RWPE1 (cell line): ENCODE measurements around the gene FCRL6.

ENCODE experiments used
- CTCF ChIA-PET: fragments of 350-600 bp; sonication (Branson Sonifier 250); formaldehyde crosslinking; extraction: SDS; loops from one replicate; lab custom pipeline; 2021; lab: Yijun Ruan, JAX
- POLR2A ChIA-PET: fragments of 400-600 bp; formaldehyde crosslinking; extraction: SDS; loops from one replicate; lab custom pipeline; 2020; ENCODE audit warnings: antibody characterized with exemption; ENCODE audit not compliant: low non-redundant PET; lab: Yijun Ruan, JAX
- DNase-seq: peaks from one replicate; pipeline ENCODE4 v3.0.0; 2012; ENCODE audit warnings: low spot score
- H3K27ac ChIP-seq: fragments of 450-650 bp; 2 replicates; pipeline ENCODE4 v1.5.1; 2017
- TF ChIP-seq, protein P1 (sequence below): fragments of 450-650 bp; conservative IDR thresholded peaks from 2 replicates; pipeline ENCODE4 v1.5.1; 2017; ENCODE audit warnings: low read depth, mild to moderate bottlenecking

Gene FCRL6

GRCh38 chr1:159804924-159805323 lies 2.8 kb downstream of the FCRL6 start:
- ChIA-PET POLR2A (no interaction called here), CTCF (interaction anchor here (0.9 to 1.2 kb wide), 2 partner anchors 8 to 25 kb away, joined by 3 to 5 read pairs; no protein-coding TSS in a partner anchor)
- no peak overlapping the region for H3K27ac ChIP-seq
- peak; percentile 24 for DNase-seq
- TF ChIP-seq, protein P1, sequence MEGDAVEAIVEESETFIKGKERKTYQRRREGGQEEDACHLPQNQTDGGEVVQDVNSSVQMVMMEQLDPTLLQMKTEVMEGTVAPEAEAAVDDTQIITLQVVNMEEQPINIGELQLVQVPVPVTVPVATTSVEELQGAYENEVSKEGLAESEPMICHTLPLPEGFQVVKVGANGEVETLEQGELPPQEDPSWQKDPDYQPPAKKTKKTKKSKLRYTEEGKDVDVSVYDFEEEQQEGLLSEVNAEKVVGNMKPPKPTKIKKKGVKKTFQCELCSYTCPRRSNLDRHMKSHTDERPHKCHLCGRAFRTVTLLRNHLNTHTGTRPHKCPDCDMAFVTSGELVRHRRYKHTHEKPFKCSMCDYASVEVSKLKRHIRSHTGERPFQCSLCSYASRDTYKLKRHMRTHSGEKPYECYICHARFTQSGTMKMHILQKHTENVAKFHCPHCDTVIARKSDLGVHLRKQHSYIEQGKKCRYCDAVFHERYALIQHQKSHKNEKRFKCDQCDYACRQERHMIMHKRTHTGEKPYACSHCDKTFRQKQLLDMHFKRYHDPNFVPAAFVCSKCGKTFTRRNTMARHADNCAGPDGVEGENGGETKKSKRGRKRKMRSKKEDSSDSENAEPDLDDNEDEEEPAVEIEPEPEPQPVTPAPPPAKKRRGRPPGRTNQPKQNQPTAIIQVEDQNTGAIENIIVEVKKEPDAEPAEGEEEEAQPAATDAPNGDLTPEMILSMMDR = no peak

DNA sequence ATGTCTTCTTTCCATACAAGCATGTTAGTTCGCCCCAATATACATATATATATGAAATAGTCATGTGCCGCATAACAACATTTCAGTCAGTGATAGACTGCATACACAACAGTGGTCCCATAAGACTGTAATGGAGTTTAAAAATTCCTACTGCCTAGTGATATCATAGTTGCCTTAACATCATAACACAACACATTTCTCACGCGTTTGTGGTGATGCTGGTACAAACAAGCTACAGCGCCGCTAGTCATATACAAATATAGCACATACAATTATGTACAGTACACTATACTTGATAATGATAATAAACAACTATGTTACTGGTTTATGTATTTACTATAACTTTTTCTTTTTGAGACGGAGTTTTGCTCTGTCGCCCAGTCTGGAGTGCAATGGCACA lies 13.8 kb downstream of the FCRL6 start:
- ChIA-PET CTCF (no interaction called here), POLR2A (no interaction called here)
- no peak overlapping the region for H3K27ac ChIP-seq
- TF ChIP-seq, protein P1 = no peak
- no peak for DNase-seq

DNA sequence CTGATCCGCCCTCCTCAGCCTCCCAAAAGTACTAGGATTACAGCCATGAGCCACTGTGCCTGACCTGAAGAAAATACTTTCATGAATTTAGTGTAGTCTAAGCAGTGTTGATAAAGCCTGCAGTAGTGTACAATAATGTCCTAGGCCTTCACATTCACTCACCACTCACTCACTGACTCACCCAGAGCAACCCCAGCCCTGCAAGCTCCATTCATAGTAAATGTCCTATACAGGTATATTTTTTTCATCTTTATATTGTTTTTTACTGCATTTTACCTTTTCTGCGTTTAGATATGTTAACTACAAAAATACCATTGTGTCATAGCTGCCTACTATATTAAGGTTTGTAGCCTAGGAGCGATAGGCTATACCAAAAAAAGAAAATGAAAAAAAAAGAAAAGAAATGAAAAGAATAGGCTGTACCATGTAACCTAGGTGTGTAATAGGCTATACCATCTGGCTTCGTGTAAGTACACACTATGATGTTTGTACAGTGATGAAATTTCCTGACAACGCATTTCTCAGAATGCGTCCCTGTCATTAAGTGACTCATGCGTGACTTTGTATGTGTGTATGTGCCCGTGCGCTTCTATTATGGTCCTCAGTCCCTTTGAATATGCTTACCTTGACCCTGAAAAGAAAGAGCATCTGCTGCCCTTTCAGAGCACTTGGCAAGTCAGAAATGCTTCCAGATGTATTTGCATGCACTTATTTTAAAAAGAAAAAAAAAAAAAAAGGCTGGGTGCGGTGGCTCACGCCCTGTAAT lies 15.3 kb downstream of the FCRL6 start:
- TF ChIP-seq, protein P1 = no peak
- peak; percentile 5 for DNase-seq
- H3K27ac ChIP-seq = 0 out of 2 replicates have a peak overlapping the region, but pooled peaks have one; percentile 30
- ChIA-PET CTCF (interaction anchor here (1.1 kb wide), 1 partner anchor 18 kb away, joined by 4 read pairs; no protein-coding TSS in a partner anchor), POLR2A (no interaction called here)

DNA sequence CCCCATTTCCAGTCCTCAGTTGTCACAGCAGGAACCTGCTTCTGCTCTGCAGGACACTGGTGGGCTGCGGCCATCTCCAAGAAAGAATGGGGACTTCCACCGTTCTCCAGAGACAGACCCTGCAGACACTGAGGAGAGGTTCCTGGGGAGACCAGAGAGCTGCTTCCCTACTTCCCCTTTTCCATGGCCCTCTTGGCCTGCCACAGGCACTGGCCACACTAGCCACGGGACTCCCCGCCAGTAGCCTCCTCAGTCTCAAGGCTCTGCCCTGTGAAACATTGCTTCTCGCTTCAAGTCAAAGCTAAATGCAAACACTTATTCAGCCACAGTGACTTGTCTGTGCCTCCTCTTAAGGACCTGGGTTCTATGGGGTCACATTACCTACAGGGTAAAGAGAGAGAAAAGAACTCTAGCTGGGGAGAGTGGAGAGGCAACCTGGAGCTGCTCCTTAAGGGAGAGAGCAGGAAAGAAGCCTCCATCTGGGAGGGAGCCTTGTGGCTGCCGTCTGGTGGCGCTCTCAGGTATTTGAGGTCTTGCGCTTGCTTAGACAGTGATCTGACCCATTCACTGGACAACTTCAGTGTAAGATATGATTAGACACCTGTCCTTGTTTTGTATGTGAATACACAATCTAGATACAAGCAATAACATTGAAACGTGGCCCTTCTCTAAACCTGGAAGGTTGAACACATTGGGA lies 19.2 kb downstream of the FCRL6 start:
- ChIA-PET POLR2A (no interaction called here), CTCF (interaction anchor here (0.6 to 1.2 kb wide), 2 partner anchors 22 to 289 kb away, joined by 3 to 4 read pairs; no protein-coding TSS in a partner anchor)
- H3K27ac ChIP-seq = no peak overlapping the region
- DNase-seq = no peak
- TF ChIP-seq, protein P1 = no peak

DNA sequence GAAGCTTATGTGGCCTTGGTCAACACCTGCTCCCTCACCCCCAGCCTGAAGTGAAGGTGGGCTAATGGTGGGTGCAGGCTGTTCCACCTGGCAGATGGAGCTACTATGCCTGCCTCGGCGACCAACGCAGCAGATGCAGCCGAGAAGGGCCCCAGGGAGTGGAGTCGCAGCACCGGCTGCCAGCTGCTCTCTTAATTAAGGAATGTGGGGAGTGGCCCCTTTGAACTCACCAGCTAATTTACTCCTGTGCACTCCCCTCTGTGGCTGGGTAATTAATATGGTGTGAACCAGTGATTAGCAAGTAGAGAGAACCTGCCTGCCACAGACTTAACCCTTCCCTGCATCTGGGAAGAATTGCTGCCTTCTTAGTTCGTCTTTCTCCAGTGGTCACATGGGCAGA lies 21.2 kb downstream of the FCRL6 start:
- ChIA-PET CTCF (no interaction called here), POLR2A (no interaction called here)
- no peak for DNase-seq
- no peak overlapping the region for H3K27ac ChIP-seq
- TF ChIP-seq, protein P1 = no peak

DNA sequence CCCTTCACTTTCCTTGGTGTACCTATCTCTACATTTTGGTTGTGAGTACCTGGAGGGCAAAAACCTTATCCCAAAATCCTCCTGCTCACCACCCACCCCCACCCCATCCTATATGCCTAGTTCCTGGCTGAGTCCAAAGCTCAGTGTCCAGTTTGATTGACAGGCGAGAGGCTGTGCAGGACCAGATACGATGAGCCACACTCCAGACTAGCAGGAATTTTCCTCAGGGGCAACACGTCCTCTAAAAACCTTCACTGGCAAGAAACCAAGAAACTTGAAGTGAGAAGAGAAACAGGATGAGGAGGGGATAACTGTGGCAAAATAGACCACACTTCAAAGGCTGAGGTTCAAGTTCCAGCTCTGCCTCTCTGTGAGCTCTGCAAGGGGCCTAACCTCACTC lies 23.4 kb downstream of the FCRL6 start:
- CTCF ChIA-PET = interaction anchor here (0.8 kb wide), 1 partner anchor 67 kb away, joined by 5 read pairs; no protein-coding TSS in a partner anchor
- TF ChIP-seq, protein P1 = no peak
- POLR2A ChIA-PET = interaction anchor here (0.6 kb wide), 1 partner anchor 45 kb away, joined by 5 read pairs; no protein-coding TSS in a partner anchor
- no peak overlapping the region for H3K27ac ChIP-seq
- no peak for DNase-seq
